Measurements from ENCODE around the gene TMEM184B. TPM values are rescaled to one million over a fixed set of nuclear protein-coding genes. Genes with fewer than 3 reads are reported as not detected.

The TMEM184B gene
- 34.4 and 35.1 TPM in 2 replicates for total RNA-seq

DNA sequence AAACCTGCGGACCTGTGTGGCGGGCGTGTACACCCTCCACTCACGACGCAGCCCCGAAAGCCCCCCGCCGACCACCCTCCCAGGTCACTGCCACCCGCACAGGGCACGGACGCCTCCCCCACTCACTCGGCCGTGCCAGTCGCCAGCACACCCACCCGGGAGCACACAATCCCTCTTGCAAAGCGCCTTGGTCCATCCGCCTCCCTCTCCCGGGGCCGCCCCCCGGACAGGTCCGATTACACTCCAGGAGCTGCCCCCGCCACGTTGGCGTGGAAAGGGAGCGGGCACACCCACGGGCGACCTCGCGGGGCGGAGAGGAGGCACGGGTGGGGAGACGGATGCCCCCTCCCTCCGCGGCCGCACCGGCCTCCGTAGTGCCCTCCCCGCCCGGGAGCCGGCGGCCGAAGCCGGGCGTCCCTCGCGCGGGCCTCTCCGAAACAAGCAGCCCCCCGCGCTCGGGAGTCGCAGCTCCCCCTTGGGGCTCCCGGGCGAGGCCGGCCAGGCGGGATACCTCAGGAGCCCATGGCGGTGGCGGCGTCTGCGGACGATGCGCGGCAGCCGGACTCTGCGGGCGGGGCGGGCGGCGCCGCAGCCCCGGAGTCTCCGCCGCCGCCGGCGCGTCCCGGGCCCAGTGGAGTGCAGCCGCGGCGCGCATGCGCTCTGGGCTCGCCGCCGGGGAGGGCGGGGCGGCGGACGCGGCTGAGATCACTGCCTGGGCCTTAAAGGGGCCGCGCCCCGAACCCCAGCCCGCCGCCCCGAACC, at the start of gene TMEM184B:
TSS of gene TMEM184B (minus strand) at position 638 of the 762 bp plus-strand sequence. CDS start 25,049 bp downstream, outside the sequence.

DNA sequence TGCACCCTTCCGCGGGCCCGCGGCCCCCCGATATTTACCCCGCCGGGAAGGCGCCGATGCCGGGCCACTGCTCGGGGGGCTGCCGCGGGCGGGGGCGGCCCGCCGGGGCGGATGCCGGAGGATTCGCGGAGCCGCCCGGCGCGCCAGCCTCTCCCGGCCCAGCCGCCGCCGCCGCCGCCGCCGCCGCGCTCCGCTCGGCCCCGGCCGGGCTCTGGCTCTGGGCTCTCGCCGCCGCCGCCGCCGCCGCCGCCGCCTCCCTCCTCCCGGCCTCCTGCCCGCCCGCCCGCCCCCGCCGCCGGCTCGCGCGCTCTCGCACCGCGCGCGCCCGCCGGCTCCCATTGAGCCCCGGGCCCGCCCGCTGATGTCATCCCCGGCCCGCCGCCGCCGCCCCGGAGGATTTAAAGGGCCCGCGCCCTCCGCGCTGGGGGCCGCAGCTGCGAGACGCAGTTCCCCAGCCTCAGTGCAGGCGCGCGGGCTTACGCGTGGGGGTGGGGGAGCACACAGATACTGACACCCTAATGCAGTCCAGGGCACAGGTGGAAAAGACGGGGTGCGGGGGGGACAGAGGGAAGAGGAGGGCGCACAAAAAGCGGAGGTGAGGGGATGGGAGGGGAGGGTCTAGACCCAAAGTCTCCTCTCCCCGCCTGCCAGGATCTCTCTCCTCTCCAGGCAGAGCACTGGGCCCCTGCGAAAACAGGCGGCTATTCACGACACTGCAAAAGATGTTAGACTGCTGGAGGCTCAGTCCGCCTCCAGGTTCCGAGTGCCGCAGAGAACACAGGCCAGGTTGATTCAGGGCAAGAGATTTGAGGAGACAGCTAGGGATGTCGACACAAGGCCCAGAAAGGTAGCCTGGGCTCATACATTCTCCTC, 44.5 kb upstream of the TMEM184B start, which contains the start of gene CSNK1E:
TSS of gene CSNK1E (minus strand) at position 312 of the 873 bp plus-strand sequence. CDS start 3,276 bp downstream, outside the sequence.

DNA sequence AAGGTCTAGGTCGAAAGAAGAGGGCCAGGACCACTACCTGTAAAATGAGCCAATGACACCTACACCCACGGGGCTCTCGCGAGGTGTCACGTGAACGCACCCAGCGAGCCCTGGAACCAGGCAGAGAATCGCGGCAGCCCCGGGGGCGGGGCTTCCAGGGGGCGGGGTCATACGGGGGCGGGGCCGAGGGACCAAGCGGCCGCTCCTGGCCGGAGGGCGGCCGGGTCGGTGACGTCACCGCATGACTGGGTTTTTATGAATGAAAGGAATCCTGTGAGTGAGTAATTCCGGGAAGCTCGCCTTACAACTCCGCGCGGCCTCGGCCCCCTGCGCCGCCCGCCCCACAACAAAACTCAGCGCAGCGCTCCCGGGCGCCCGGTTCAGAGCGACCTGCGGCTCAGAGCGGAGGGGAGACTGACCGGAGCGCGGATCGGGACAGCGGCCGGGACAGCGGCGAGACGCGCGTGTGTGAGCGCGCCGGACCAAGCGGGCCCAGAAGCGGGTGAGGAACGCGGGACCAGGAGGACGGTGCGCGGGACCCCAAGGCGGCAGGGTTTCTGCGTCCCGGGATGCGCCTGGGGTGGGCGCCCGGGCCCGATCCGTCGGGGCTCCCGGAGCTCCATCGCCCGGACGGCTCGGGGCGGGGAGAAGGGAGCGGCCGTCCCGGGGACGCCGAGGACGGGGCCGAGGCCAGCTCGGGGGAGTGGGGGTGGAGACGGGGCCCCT, 70.9 kb downstream of the TMEM184B start, which contains the start of gene MAFF:
TSS of gene MAFF (plus strand) at position 284 of the 726 bp plus-strand sequence. CDS start 11,860 bp downstream, outside the sequence.

DNA sequence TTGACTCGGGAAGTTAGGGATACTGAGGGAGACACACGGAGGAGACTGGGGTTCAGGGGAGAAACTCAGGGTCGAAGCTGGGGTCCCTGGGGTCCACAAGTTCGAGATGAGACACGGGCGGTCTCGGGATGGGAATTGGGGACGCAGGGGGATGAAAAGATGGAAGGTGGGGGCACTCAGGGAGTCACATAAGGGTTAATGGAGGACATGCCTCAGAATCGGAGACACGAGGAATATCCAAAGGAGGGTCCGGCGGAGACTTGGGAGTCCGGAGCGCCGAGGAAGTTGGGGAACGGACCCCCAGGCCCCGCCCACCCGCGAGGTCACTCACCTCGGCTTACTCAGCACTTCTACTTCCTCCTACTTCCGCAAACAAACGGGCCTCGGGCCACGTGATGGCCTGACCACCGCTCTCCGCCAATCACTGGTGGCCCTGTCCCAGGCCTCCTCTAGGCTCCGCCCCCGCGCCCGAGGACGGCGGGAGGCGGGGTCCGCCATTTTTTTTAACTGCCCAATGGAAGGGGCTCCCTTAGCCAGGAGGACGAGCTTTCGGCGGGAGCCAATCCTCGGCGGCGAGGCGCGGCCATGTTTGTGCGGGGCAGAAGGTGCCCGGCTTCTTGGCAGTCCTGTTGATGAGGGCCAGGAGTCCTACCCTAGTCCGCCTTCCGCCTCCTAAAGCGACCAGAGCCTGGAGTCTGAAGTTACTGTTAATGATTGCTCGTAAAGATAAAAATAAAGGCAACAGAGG, 91.2 kb downstream of the TMEM184B start, which contains the start of gene PLA2G6:
TSS of gene PLA2G6 (minus strand) at position 378 of the 748 bp plus-strand sequence. CDS start 12,404 bp downstream, outside the sequence.

Small RNA genes lying within 50 kb of the gene (small RNA-seq; reads per million reads assigned to genes)
- gene RF00017: not detected
- not detected for gene RN7SL704P

Other genes starting within 250 kb of the TMEM184B start
- gene PICK1, start 215.6 kb downstream of the TMEM184B start, total RNA-seq: 6.7 and 7.7 TPM in 2 replicates
- gene SLC16A8, start 188.8 kb downstream of the TMEM184B start, total RNA-seq: under 0.01 and 0.26 TPM in 2 replicates
- 0.65 and 0.78 TPM in 2 replicates for gene BAIAP2L2, start 162.3 kb downstream of the TMEM184B start, total RNA-seq
- 10.3 and 13.6 TPM in 2 replicates for gene PLA2G6, start 91.2 kb downstream of the TMEM184B start, total RNA-seq
- 14.8 and 40.6 TPM in 2 replicates for gene MAFF, start 71.0 kb downstream of the TMEM184B start, total RNA-seq
- 84.9 and 97.3 TPM in 2 replicates for gene CSNK1E, start 44.4 kb upstream of the TMEM184B start, total RNA-seq
- not detected in 2 replicates for gene KCNJ4, start 182.2 kb upstream of the TMEM184B start, total RNA-seq
- 172 and 206 TPM in 2 replicates for gene KDELR3, start 195.1 kb upstream of the TMEM184B start, total RNA-seq
- gene DDX17, start 233.3 kb upstream of the TMEM184B start, total RNA-seq: 403 and 461 TPM in 2 replicates

Measured in articular chondrocyte of knee joint (primary cell).